NCI-H1092 treated with DMSO at 0.1 percent for 48 hours (cell line): Measurements from ENCODE around the gene TFRC.
A peak's percentile ranks its signal among the peaks of the same experiment; 100 is the strongest.
"Not testable (repeated sequence)": the region's sequence is repeated elsewhere in the genome, so short reads cannot be mapped to it uniquely, and the experiment has no call there.

Source experiments
- DNase-seq: peaks from one replicate; lab custom pipeline; 2025; lab: John Stamatoyannopoulos, UW

The TFRC gene

DNA sequence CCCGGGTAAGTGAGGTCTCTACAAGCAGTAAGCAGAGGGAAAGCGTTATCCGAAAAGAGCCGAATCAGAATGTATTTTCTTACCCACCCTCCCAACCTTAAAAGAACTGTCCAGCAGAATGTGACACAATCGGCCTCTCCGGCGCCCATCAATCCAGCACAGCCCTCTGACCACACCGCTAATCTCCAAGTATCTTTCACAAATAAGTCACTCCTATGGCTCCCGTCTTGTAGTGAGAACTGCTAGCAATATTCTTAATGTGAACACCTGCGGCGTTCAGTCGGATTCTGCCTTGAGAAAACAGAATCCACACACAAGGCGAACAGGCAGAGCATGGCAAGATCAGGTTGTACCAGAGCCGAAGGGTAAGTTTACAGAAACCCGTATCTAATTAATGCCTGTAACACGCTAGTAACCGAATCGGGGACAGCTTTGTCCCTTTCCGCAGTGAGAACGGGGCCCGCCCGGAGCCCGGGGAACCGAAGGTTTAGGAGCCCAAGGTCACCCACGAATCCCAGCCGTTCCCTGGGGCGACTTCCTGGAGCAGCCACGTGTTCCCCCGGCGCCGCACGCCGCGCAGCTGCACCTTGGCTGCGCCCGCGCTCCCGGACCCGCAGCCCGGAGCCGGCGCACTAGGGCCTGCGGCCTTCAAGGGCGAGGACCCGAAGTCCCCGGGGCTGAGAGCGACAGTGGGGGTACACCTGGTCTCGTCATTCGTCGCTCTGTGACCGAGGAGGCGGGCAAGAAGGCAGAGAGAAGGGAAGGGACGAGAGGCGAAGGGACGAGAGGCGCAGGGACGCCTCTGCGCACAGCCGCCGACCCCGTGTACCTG is 672 bp downstream of the TFRC start:
- DNase-seq: peak; percentile 60

DNA sequence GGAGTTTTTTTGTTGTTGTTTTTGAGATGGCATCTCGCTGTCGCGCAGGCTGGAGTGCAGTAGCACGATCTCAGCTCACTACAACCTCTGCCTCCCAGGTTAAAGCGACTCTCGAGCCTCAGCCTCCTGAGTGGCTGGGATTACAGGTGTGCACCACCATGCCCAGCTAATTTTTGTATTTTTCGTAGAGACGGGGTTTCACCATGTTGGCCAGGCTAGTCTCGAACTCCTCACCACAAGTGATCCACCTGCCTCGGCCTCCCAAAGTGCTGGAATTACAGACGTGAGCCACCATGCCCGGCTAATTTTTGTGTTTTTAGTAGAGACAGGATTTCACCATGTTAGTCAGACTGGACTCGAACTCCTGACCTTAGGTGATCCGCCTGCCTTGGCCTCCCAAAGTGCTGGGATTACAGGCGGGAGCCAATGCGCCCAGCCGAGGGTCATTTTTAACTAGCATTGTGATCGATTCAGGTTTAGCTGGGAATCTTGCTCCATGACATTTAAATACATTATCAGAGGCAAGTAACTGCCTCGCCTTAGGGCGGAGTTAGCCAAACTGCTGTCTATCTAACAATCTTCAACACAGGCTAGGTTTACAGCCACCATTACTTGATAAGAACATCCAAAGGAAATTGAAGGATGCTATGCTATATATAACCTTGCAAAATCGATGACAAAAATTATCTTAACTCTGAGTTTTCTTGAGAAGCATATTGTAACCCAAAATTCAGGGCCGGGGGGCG is 1.6 kb downstream of the TFRC start:
- DNase-seq: not testable (repeated sequence)

DNA sequence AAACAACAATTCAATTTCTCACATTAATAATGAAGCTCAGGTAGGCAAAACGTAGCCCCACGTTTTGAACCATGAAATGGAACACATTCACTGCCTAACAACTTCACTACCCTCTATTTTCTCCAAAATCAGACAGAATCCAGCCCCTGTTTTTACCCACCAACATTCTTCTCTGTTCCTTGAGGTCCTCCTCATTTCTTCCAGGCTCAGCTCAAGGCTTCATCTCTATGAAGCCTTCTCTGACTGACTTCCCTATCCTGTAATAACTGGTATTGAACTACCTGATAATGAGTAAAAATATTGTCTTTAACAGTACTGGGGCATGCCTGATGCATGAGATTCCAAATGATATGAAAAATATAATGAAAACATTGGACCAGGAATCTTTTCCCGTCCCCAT is 2.2 kb downstream of the TFRC start:
- no peak for DNase-seq

DNA sequence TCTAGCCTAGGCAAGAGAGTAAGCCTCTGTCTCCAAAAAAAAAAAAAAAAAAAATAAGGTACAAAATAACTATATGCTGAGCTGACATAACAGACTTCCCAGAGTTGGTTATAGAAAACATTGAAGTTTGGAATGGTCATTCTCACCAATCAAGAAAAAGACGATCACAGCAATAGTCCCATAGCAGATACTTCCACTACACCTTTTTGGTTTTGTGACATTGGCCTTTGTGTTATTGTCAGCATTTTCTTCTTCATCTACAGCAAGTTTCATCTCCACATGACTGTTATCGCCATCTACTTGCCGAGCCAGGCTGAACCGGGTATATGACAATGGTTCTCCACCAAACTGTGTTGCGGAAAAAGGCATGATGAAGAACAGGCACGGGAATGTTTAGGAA is 6.9 kb downstream of the TFRC start:
- DNase-seq: no peak

DNA sequence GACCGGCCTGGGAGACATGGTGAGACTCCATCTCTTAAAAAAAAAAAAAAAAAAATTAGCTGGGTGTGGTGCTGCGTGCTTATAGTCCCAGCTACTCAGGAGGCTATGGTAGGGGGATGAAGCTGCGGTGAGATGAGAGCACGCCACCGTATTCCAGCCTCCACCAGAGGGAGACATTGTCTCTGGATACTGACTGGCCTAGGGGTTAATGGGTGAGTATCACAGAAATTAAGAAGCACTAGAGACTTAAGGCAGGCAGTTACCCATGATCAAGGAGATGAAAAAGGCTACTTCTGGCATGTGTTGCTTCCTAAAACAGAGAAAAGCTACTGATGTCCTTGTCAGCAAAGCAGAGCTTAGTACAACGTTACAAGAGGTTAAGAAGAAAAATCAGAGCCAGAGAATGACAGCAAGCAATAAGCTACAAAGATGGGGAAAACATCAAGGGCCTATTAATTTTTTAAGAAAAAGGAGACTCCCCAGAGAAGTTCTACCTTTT is 8.6 kb downstream of the TFRC start:
- peak; percentile 66 for DNase-seq

DNA sequence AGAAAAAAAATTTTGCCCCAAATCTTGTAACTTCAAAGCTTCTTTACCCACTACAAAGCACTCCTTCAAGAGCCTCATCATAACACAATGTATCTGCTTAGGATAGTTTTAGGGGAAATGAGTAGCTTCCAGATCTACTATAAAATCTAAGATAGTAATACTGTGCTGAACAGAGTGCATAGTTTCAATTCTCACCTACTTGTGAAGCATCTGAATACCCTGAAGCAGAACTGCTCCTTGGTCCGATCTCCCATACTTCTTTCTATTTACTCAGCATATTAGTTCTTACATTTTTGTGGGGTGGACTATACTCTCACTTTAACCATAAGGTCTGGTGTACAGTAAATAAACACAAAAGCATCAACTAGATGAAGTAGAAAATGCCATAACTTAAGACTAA is 9.6 kb downstream of the TFRC start:
- no peak for DNase-seq

DNA sequence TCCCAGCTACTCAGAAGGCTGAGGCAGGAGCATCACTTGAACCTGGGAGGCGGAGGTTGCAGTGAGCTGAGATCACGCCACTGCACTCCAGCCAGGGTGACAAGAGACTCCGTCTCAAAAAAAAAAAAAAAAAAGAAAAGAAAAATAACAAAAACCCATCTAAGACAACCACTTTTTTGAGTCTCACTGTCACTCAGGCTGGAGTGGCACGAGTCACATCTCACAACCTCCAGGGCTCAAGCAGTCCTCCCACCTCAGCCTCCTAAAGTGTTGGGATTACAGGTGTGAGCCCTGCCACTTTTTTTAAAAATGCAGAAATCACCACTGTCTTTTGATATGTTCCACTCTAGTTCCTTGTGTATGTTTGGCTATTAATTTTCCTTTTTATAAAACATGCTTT is 13.1 kb downstream of the TFRC start:
- DNase-seq: not testable (repeated sequence)

DNA sequence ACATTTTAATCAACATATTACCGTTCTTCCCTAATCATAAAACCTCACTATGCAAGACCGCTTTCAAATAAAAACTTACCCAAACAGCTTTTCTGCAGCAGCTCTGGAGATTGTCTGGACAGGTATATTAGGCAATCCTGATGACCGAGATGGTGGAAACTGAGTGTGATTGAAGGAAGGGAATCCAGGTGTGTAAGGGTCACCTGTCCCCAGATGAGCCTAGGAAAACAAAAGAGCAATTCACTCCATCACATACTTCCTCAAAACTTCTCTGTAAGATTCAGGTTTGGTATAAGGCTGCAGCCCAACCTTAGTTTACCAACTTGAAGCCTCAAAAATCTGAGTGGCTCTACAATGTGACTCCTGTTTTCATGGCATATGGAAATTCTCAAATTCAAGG is 14.5 kb downstream of the TFRC start:
- DNase-seq: no peak

DNA sequence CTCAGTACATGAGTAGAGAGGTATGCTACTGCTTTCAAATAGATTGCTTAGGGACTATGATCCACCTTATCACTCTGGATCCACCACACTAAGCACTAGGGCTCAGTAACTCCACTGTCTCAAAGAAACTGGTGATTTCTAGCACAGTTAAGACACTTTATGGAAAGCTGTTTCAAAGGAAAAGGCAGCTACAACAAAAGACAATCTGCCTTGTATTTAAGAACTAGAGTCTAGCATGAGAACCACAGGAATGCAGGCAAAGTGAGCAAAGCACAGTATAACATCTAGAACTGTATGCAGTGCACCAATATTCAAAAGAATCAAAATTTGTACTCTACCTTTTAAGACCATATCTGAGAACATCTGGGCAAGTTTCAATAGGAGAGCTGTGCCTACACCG is 17.9 kb downstream of the TFRC start:
- no peak for DNase-seq

DNA sequence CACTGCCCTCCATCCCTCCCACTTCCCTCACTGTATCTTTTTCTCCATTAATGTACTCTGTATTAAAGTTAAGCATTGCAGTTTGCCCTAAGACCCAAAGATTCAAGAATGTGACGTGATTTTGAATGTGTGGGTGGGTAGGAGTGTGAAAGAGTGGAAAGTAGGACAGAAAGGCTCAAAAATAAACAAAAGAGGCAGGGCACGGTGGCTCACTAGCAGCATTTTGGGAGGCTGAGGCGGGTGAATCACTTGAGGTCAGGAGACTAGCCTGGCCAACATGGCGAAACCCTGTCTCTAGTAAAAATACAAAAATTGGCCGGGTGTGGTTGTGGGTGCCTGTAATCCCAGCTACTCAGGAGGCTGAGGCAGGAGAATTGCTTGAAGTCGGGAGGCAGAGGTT is 18.4 kb downstream of the TFRC start:
- DNase-seq: no peak

DNA sequence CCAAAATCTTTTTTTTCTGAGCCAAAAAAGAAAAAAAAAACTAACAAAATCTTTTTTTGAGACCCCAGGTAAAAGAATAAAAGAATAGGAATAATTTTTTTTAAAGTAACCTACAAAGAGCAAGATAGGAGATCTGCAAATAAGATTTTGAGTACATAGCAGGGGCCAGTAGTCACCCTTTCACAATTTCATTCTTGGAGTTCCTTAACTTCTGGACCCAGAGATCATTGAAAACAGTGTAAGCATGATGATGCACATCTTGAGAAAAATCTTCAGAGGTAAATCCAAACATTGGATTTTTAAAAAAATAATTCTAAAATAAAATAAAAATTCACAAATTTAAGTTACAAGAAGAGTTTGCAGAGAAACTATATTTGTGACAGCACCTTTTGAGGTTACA is 18.8 kb downstream of the TFRC start:
- no peak for DNase-seq

DNA sequence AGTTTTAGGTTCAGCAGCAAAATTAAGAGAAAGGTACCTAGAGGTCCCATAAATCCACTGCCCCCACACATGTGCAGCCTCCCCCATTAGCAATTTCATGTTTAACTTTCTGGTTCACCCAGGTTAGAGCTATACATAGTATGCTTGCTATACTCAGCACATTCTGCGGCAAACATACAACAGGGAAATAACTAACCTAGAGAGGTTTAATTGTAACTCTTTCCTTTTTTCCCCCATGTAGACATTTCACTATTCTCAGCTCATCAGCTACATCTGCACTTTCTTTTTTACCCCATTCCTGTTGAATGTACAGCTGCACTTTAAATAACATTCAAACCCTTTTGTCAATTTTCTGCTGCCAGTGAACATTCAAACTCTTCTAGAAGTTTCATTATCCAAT is 21.1 kb downstream of the TFRC start:
- DNase-seq: no peak

DNA sequence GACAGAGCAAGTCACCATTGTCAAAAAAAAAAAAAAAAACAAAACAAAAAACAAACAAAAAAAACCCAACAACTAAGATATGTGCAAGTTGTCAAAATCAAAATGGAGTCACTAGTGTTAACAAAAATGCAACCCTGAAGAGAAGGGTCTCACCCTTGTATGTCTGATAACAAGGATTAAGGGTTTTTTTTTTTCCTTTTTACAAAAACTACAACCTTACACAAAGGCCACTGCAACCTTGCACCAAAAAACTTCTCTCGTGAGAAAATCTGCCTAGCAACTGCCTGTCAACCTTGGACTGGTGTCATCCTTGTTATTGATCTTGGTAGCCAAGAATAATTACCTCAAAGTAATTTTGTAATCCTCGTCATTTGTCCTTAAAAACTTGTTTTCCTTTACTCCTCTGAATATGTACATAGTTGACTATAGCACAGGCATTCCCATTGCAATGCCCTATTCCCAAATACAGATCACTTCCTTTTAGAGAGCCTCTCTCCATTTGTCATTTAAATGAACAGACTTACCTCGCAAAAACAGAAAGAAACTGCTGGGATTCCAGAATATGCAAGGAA is 24.0 kb downstream of the TFRC start:
- no peak for DNase-seq

DNA sequence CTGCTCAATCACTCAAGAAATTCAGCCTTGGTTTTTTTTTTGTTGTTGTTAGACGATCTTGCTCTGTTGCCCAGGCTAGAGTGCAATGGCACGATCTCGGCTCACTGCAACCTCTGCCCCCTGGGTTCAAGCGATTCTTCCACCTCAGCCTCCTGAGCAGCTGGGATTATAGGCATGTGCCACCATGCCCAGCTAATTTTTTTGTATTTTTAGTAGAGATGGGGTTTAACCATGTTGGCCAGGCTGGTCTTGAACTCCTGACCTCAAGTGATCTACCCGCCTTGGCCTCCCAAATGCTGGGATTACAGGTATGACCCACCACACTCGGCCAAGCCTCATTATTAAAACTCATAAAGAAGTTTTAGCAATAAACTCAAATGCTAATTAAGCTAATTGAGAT is 25.5 kb downstream of the TFRC start:
- DNase-seq: not testable (repeated sequence)

DNA sequence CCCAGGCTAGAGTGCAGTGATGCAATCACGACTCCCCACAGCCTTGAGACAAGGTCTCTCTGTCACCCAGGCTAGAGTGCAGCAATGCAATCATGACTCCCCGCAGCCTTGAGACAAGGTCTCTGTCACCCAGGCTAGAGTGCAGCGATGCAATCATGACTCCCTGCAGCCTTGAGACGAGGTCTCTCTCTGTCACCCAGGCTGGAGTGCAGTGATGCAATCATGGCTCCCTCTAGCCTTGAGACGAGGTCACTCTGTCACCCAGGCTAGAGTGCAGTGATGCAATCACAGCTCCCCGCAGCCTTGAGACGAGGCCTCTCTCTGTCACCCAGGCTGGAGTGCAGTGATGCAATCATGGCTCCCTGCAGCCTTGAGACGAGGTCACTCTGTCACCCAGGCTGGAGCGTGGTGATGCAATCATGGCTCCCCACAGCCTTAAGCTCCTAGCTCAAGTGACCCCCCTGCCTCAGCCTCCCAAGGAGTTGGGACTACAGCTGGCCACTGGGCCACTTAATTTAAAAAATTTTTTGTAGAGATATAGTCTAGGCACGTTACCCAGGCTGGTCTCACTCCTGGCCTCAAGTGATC is 26.1 kb downstream of the TFRC start:
- DNase-seq: no peak

DNA sequence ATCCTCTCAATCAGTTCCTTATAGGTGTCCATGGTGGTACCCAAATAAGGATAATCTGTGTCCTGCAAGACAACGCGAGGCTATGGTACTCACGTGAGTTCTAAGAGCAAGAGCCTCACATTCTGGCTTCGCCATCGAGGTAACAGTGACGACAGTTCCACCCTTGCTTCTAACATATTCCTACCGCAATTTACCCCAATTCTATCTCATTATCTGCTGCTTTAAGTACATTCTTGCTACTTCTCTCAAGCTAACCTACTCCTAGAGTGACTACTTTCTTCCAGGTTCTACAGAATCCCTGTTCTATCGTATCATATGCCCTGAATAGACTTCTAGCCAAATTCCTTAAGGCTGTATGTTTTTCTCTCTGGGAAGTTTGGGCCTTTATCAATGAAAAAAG is 26.6 kb downstream of the TFRC start:
- DNase-seq: no peak

DNA sequence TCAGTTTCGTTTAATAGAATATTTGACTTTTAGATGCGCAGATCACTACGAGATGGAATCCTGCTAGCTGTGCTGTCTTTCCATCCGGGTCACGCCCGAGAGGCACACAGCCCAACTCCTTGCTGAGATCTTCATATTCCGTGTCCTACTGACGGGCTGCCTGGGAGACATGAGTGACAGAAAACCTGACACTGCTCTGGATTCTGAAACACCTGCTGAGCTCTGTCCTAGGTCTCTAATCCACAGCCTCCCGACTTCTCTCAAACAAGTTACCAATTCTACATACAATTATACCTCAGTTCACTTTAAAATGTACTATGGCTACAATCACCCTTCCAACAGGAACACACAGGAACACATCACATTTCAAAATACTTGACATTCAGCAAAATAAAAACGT is 27.2 kb downstream of the TFRC start:
- DNase-seq: no peak

DNA sequence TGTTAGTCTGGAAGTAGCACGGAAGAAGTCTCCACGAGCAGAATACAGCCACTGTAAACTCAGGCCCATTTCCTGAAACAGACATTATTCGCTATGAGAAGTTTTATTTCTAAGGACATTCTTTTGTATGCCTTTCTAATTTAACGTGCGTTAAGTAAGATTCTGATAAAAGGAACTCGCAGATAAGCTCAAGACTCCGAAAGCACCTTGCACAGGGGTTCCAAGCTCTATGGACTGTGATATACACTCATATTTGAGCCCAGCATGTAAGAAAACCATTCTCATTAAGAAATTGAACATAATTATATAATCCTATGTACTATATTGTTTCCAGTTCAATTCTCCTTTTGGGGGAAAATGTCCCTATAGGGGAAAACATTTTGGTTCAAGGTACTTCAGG is 28.4 kb downstream of the TFRC start:
- DNase-seq: no peak

DNA sequence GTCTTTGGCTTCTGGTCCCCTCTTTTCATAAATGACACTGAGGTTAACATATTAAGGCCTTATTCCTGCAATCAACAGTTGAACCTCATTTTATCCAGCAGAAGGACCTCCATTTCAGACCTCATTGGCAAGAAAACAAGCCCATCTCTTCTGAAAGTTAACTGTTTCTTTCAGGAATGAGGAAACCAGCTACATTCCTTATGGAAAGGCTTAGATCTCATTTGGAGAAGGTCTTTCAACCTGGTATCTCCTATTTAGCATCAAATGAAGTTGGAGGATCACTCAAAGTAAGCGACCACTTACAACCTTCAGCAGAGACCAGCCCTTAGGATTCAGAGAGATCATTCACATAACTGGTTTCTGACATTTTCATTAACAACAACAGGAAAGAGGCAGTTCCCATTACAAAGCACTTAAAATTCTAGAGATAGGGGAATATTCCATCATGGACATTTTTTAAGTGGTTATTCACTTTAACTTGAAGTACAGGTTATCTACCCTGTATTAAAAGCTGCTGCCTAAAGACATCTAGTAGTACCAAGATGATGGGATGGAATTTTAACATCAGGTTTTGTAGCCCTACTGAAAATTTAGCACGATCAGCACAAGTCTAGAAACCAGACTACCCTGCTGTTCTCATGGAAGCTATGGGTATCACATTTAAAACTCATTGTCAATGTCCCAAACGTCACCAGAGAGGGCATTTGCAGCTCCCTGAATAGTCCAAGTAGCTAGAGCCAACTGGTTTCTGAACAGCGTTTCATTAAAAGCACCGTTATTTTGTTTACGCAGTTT is 30.4 kb downstream of the TFRC start:
- no peak for DNase-seq

DNA sequence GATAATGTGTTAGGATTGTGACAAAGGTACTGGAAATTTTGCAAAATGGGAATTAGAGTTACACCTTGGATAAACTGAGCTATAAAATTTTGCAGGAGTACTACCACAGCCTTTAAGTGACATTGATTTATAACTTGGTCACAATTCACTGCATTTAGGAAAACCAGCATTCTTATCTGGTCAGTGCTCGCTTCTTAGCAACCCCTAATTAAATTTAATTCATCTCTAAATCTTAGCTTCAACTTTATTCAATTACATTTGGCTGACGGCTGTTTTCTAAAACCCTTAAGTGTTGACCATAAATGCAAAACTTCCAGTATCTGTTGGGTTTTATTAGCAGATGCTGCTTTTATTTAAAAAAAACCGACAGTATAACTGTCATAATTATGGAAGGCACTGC is 31.3 kb downstream of the TFRC start:
- DNase-seq: no peak

DNA sequence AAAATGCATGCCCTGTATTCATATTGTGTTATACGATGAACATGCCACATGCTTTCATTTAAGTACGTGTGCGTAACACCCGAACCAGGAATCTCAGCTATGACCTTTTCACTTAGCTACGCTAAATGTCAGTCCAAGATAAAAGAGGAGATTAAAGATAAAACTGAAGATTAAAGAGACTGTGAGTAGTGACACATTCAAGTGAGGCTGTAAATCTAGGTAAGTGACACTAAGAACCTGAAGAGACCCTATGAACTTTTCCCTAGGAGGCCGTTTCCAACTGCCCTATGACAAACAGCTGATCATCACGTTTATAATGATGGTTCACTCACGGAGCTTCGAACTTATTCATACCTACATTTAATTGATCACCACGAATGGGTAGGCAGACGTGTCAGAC is 32.2 kb downstream of the TFRC start:
- no peak for DNase-seq
